Stimulated activated CD4-positive, alpha-beta T cell treated with anti-CD3 and anti-CD28 coated beads, Interleukin-1b, Interleukin-23, amount 100 ng/mL, for 48 hours (primary cell): ENCODE data around the gene MRPL45.

Source experiments
- DNase-seq: peaks from one replicate; pipeline ENCODE4 v3.0.0-alpha.2; 2020

MRPL45 gene

DNA sequence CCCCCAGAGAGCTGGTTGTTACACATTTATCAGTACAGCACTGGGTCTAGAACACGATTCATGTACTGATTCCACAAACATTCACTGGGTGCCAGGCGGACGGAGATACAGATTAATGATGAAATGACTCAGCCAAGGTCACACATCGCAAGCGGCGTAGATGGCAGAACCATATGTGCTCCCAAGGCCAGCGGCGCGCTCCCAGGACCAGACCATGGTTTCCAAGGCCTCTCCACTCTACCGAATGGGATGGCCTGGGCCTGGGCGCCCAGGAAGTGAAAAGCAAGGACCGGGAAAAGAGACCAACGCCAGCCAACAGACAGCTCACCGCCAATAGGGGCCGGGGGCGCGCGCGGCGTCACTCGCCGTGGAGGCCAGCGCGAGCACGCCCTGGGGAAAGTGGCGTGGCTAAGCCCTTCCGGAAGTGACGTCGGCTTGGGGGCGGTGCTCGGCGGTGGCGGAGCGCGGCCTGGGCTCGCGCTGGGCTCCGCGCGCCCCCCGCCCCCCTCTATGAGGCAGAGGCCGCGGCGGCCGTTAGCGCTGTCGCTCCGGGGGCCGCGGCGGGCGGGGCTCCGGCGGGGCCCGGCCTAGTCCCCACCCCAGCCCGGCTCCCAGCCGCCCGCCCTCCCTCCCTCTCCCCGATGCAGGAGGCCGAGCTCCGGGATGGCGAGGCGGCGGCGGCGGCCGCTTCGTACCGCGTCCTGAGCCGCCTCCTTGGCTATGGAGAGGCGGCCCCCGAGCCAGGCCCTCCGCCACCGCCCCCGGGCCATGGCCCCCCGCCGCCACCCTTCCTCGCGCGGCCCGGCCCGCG, 54.6 kb downstream of the MRPL45 start, which contains the start of gene SOCS7:
SOCS7 (plus strand) TSS at position 433 of the 811 bp plus-strand sequence; CDS start at position 642, 209 bp downstream.
- DNase-seq, result peak; percentile 86

- DNase-seq, result peak; percentile 18
Observed at GRCh38 chr17:38352245-38353085, 55.5 kb downstream of the MRPL45 start.

GRCh38 chr17:38353086-38353604, 56.2 kb downstream of the MRPL45 start:
- no peak for DNase-seq

DNA sequence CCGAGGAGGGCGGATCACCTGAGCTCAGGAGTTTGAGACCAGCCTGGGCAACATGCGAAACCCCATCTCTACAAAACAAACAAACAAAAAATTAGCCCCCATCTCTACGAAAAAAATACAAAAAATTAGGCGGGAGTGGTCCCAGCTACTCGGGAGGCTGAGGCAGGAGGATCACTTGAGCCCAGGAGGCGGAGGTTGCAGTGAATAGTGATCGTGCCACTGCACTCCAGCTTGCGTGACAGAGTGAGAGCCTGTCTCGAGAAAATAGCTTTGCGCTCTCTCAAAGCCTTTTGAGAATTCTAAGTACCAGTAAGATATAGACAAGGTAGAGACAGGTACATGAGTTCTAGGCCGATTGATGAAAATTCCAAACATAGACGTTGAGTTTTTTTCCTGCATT, 56.7 kb downstream of the MRPL45 start:
- DNase-seq, result no peak

- DNase-seq, result no peak
Observed at GRCh38 chr17:38354466-38354865, 57.5 kb downstream of the MRPL45 start.

- DNase-seq, result no peak
Observed at GRCh38 chr17:38355251-38355650, 58.3 kb downstream of the MRPL45 start.

- no peak for DNase-seq
Observed at GRCh38 chr17:38357486-38358123, 60.6 kb downstream of the MRPL45 start.

- no peak for DNase-seq
Observed at GRCh38 chr17:38358586-38359513, 61.9 kb downstream of the MRPL45 start.

GRCh38 chr17:38361694-38362465, 64.9 kb downstream of the MRPL45 start:
- DNase-seq, result no peak

- DNase-seq, result no peak
Observed at GRCh38 chr17:38363016-38363415, 66.0 kb downstream of the MRPL45 start.

GRCh38 chr17:38364741-38365140, 67.8 kb downstream of the MRPL45 start:
- no peak for DNase-seq

DNA sequence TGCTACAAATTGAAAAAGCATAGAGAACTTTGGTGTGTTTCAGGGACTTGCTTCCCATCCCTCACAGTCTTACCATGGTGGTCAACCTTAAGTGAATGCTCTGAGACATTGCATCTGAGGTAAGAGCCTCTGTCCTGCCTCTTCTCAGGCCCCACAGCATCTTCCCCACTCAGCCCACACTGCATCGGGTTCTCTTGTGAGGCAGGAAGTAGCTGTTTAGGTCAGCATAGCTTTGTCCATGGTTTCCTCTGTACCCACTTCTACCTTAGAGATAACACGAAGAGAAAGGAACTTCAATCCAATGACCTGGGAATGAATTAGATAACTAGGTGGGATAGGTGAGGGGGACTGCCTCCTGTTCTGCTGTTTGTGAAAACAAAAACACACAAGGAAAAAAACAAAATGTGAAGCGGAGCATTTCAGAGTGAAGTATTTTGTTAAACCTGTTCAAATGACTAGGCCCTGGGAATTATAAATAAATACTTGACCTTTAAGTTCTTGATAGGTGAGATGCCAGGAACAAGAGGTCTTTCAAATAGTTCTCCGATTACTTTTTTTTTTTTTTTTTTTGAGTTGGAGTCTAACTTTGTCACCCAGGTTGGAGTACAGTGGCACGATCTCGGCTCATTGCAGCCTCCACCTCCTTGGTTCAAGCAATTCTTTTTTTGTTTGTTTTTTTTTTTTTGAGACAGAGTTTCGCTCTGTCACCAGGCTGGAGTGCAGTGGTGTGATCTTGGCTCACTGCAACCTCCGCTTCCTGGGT, 72.3 kb downstream of the MRPL45 start:
- DNase-seq, result no peak
